ENCODE measurements around the gene MCEMP1. TPM values are rescaled to one million over a fixed set of nuclear protein-coding genes. Genes with fewer than 3 reads are reported as not detected.
A peak's percentile ranks its signal among the peaks of the same experiment; 100 is the strongest.

The MCEMP1 gene
- total and polyA plus RNA-seq, 2 of the 13 experiments (the other 11 are each of a cell fraction or from before 2014, with no cell fraction given): not detected

DNA sequence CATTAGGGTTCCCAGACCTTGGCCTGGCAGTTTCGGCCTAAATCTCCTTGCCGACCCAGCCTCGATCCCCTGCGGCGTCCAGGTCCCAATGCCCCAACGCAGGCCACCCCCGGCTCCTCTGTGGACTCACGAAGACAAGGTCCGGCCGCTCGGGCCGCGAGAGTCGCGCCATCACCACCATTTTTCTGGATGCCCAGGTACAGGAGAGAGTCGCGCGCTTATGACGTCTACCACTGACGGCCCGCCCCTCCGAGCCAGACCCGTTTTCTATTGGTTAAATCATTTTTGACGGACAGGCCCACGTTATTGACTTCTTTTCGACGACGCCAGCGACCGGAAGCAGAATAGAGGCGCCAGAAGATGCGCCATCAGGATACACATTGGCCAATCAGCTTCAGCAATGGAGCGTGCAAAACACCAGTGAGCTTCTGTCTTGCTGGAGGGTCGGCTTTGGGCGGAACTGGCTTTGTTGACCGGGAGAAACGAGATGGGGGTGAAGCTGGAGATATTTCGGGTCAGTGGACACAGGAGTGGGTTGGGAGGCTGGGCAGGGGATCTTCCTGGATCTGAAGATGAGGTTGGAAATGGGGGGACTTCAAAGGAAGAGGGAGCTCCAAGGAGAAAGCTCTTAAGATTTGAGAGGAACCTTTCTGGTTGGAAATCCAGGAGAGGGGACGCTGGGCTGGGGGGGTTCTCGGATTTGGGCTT, 47.4 kb upstream of the MCEMP1 start, which contains the start of the genes PET100 and XAB2 (continued):
- TF ChIP-seq HNF1A (IDR thresholded peaks at IDR 0.05; ENCODE audit: low read depth) (no peak), HNF1A (CRISPR knock-in tag; IDR thresholded peaks at IDR 0.05; ENCODE audit: borderline replicate concordance) (no peak), CBFB (CRISPR knock-in tag; IDR thresholded peaks at IDR 0.05) (no peak), RARA (CRISPR knock-in tag; IDR thresholded peaks at IDR 0.05) (no peak), ZNF572 (CRISPR knock-in tag; IDR thresholded peaks at IDR 0.05) (no peak), KLF11 (CRISPR knock-in tag; IDR thresholded peaks at IDR 0.05) (0 out of 2 replicates have a peak, but pooled peaks have one; percentile 38), FOXJ3 (CRISPR knock-in tag; IDR thresholded peaks at IDR 0.05; ENCODE audit: borderline replicate concordance) (0 out of 2 replicates have a peak, but pooled peaks have one; percentile 27), ZNF724P (CRISPR knock-in tag; IDR thresholded peaks at IDR 0.05; ENCODE audit: borderline replicate concordance) (no peak), HNRNPL (IDR thresholded peaks at IDR 0.05; ENCODE audit: low read depth, low read length) (no peak), PRDM4 (CRISPR knock-in tag; IDR thresholded peaks at IDR 0.05; ENCODE audit: borderline replicate concordance) (no peak), SMC3 (IDR thresholded peaks at IDR 0.05; ENCODE audit: low read length) (no peak), BCL3 (CRISPR knock-in tag; IDR thresholded peaks at IDR 0.05) (0 out of 2 replicates have a peak, but pooled peaks have one; percentile 46), ZNF543 (CRISPR knock-in tag; IDR thresholded peaks at IDR 0.05) (no peak)
- TF ChIP-seq, protein P1, sequence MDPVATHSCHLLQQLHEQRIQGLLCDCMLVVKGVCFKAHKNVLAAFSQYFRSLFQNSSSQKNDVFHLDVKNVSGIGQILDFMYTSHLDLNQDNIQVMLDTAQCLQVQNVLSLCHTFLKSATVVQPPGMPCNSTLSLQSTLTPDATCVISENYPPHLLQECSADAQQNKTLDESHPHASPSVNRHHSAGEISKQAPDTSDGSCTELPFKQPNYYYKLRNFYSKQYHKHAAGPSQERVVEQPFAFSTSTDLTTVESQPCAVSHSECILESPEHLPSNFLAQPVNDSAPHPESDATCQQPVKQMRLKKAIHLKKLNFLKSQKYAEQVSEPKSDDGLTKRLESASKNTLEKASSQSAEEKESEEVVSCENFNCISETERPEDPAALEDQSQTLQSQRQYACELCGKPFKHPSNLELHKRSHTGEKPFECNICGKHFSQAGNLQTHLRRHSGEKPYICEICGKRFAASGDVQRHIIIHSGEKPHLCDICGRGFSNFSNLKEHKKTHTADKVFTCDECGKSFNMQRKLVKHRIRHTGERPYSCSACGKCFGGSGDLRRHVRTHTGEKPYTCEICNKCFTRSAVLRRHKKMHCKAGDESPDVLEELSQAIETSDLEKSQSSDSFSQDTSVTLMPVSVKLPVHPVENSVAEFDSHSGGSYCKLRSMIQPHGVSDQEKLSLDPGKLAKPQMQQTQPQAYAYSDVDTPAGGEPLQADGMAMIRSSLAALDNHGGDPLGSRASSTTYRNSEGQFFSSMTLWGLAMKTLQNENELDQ (CRISPR knock-in tag; IDR thresholded peaks at IDR 0.05; ENCODE audit: borderline replicate concordance): no peak
- TF ChIP-seq, protein P2, sequence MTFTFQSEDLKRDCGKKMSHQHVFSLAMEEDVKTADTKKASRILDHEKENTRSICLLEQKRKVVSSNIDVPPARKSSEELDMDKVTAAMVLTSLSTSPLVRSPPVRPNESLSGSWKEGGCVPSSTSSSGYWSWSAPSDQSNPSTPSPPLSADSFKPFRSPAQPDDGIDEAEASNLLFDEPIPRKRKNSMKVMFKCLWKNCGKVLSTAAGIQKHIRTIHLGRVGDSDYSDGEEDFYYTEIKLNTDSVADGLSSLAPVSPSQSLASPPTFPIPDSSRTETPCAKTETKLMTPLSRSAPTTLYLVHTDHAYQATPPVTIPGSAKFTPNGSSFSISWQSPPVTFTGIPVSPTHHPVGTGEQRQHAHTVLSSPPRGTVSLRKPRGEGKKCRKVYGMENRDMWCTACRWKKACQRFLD (CRISPR knock-in tag; IDR thresholded peaks at IDR 0.05; ENCODE audit: borderline replicate concordance): peak; percentile 54; the same call in 1 of the 2 replicates

Data from HepG2 (cell line).